Caco-2 (cell line): Measurements from ENCODE around the gene CALU. TPM values are rescaled to one million over a fixed set of nuclear protein-coding genes. Genes with fewer than 3 reads are reported as not detected.

Source experiments
- BruUV-seq: library from RNA; stranded (reverse); fragments of 400-500 nt; replicated peaks from 2 replicates; lab custom pipeline; 2021; lab: Mats Ljungman, UMichigan
- CTCF ChIA-PET: fragments of 300-600 bp; sonication (Branson Sonifier 250); formaldehyde crosslinking; loops from one replicate; lab custom pipeline; 2022; ENCODE audit warnings: antibody characterized with exemption; lab: Charles Lee
- POLR2A ChIA-PET: fragments of 300-600 bp; sonication (Branson Sonifier 250); formaldehyde crosslinking; loops from one replicate; lab custom pipeline; 2022; ENCODE audit warnings: antibody characterized with exemption; lab: Charles Lee
- DNase-seq, 2 experiments: peaks; one replicate each; pipeline versions ENCODE4 v3.0.0 to v3.0.0-alpha.2; 2020 to 2022
- H3K27me3 ChIP-seq: replicated peaks from 2 replicates; pipeline ENCODE4 v1.6.0; 2011; ENCODE audit warnings: low read length; ENCODE audit not compliant: control insufficient read depth, insufficient read depth
- H3K36me3 ChIP-seq: 2 replicates; pipeline ENCODE4 v1.5.1; 2011; ENCODE audit warnings: low read length; ENCODE audit not compliant: control insufficient read depth, insufficient read depth
- H3K4me1 ChIP-seq: fragments of 250-450 bp; sonication (Bioruptor Pico); 2 replicates; pipeline ENCODE4 v1.5.1; 2020; ENCODE audit warnings: mild to moderate bottlenecking
- H3K4me3 ChIP-seq: 2 replicates; pipeline ENCODE4 v1.5.1; 2011; ENCODE audit warnings: low read depth, mild to moderate bottlenecking, control low read depth, low read length
- H3K9me3 ChIP-seq: fragments of 250-450 bp; sonication (Bioruptor Pico); 2 replicates; pipeline ENCODE4 v1.5.1; 2020; ENCODE audit warnings: mild to moderate bottlenecking, moderate library complexity
- H3K27ac Mint-ChIP-seq: one replicate; pipeline ENCODE4 v1.8.0; 2022; ENCODE audit warnings: mixed read lengths; ENCODE audit not compliant: unreplicated experiment
- H3K27me3 Mint-ChIP-seq: one replicate; pipeline ENCODE4 v1.8.0; 2022; ENCODE audit warnings: mixed read lengths; ENCODE audit not compliant: insufficient read depth, unreplicated experiment
- H3K36me3 Mint-ChIP-seq: one replicate; pipeline ENCODE4 v1.8.0; 2022; ENCODE audit warnings: mild to moderate bottlenecking, mixed read lengths; ENCODE audit not compliant: insufficient read depth, unreplicated experiment
- H3K4me1 Mint-ChIP-seq: one replicate; pipeline ENCODE4 v1.8.0; 2022; ENCODE audit warnings: low read depth, mixed read lengths; ENCODE audit not compliant: unreplicated experiment
- H3K4me3 Mint-ChIP-seq: one replicate; pipeline ENCODE4 v1.8.0; 2022; ENCODE audit warnings: mild to moderate bottlenecking, moderate library complexity, mixed read lengths; ENCODE audit not compliant: unreplicated experiment
- H3K9me3 Mint-ChIP-seq: one replicate; pipeline ENCODE4 v1.8.0; 2022; ENCODE audit warnings: mixed read lengths; ENCODE audit not compliant: unreplicated experiment
- intact Hi-C: fragments of 100-400 bp; cut with micrococcal nuclease; formaldehyde crosslinking; loops from one replicate; pipeline ENCODE4 v1.10.0; 2022; ENCODE audit not compliant: unreplicated experiment
- total RNA-seq: library from RNA; stranded (reverse); gene quantifications from 2 replicates; pipeline ENCODE4 v1.2.3, GENCODE V29; 2022
- TF ChIP-seq, protein P1 (sequence below), 2 experiments: fragments of 200-600 bp in 1 of 2; IDR thresholded peaks; 1 replicate in 1 of 2; 2 replicates in 1 of 2; pipeline versions ENCODE4 v1.5.1 to v1.8.0; 2011 to 2022; ENCODE audit warnings: antibody characterized with exemption in 1 of 2, control low read depth in 1 of 2, inconsistent platforms in 1 of 2, low read depth in 1 of 2, low read length in 1 of 2, mild to moderate bottlenecking in 1 of 2, moderate library complexity in 1 of 2; ENCODE audit not compliant: insufficient read depth in 1 of 2, severe bottlenecking in 1 of 2, unreplicated experiment in 1 of 2

CALU gene
- total RNA-seq, 1 experiment from 2014 or later, result 184 TPM

DNA sequence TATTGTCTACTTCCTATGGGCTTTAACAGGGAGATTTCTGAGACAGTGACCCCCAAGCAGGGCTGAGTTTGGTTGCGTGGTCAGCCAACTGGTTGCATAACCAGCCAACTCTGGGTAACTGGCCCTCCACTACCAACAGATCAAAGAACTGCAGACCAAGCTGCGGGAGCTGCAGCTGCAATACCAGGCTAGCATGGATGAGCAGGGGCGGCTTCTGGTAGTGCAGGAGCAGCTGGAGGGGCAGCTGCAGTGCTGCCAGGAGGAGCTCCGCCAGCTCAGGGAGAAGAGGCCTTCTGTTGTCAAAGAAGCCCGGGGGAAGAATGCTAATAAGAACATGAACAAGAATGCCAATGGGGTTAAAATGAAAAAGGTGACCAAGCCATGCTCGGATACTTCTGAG is 75.3 kb downstream of the CALU start:
- intact Hi-C loops, result no loop called here
- no peak overlapping the region for H3K4me3 Mint-ChIP-seq
- H3K27me3 ChIP-seq, result no peaks in the 10 kb centered on the region; the same call in 1 of the 2 replicates
- H3K36me3 Mint-ChIP-seq, result no peaks in the 10 kb centered on the region
- H3K27me3 Mint-ChIP-seq, result peaks cover 19% of the 10 kb centered on the region
- BruUV-seq, result no TSS peak
- ChIA-PET CTCF (interaction anchor here (0.5 kb wide), 1 partner anchor 54 kb away, joined by 3 read pairs; no protein-coding TSS in a partner anchor), POLR2A (no interaction called here)
- H3K9me3 ChIP-seq, result no peaks in the 10 kb centered on the region
- TF ChIP-seq, protein P1, sequence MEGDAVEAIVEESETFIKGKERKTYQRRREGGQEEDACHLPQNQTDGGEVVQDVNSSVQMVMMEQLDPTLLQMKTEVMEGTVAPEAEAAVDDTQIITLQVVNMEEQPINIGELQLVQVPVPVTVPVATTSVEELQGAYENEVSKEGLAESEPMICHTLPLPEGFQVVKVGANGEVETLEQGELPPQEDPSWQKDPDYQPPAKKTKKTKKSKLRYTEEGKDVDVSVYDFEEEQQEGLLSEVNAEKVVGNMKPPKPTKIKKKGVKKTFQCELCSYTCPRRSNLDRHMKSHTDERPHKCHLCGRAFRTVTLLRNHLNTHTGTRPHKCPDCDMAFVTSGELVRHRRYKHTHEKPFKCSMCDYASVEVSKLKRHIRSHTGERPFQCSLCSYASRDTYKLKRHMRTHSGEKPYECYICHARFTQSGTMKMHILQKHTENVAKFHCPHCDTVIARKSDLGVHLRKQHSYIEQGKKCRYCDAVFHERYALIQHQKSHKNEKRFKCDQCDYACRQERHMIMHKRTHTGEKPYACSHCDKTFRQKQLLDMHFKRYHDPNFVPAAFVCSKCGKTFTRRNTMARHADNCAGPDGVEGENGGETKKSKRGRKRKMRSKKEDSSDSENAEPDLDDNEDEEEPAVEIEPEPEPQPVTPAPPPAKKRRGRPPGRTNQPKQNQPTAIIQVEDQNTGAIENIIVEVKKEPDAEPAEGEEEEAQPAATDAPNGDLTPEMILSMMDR (IDR thresholded peaks at IDR 0.05; ENCODE audit: insufficient read depth in 1 of 2, low read depth in 1 of 2, low read length in 1 of 2, severe bottlenecking in 1 of 2, unreplicated experiment in 1 of 2), result no peak
- H3K27ac Mint-ChIP-seq, result no peak overlapping the region
- H3K4me1 Mint-ChIP-seq, result peaks cover 6% of the 10 kb centered on the region
- no peaks in the 10 kb centered on the region for H3K9me3 Mint-ChIP-seq
- H3K4me1 ChIP-seq, result no peaks in the 10 kb centered on the region
- H3K36me3 ChIP-seq, result no peaks in the 10 kb centered on the region
- no peak for DNase-seq
- no peak overlapping the region for H3K4me3 ChIP-seq

DNA sequence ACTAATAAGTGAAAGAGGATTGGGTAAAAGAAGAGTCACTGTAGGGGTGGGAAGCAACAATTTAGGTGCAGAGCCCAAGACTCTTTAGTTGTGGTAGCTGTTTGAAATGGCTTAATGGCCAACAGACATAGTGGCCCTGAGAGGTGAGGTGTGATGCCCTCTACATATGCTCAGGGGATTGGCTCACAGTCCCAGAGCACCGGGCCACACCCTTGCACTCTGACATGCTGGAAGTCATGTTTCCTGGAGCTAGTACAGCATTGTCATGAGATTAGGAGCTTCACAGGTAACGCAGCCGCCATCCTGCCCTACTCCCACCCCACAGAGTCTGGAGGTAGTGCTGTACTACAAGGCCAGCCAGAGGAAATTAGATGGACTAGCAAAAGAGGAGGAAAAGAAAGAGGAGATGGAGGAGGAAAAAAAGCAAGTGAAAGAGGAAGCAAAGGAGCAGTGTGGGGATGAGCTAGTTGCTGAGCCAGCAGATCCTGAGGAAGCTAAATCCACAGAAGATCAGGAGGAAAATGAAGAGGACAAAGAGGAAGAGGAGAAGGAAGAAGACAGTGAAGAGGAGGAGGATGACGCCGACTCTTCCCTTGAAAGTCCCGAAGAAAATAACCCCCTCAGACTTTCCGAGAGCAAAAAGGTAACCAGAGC is 76.3 kb downstream of the CALU start:
- DNase-seq, result no peak
- POLR2A ChIA-PET, result no interaction called here
- CTCF ChIA-PET, result no interaction called here
- Mint-ChIP-seq H3K36me3 (no peaks in the 10 kb centered on the region), H3K27me3 (peaks cover 25% of the 10 kb centered on the region), H3K4me1 (peaks cover 6% of the 10 kb centered on the region), H3K9me3 (no peaks in the 10 kb centered on the region), H3K4me3 (no peak overlapping the region), H3K27ac (no peak overlapping the region)
- Histone ChIP-seq H3K4me3 (no peak overlapping the region), H3K9me3 (no peaks in the 10 kb centered on the region), H3K27me3 (no peaks in the 10 kb centered on the region; the same call in 1 of the 2 replicates), H3K36me3 (no peaks in the 10 kb centered on the region), H3K4me1 (no peaks in the 10 kb centered on the region)
- TF ChIP-seq, protein P1 (IDR thresholded peaks at IDR 0.05; ENCODE audit: insufficient read depth in 1 of 2, low read depth in 1 of 2, low read length in 1 of 2, severe bottlenecking in 1 of 2, unreplicated experiment in 1 of 2), result no peak
- no TSS peak for BruUV-seq
- intact Hi-C loops, result no loop called here

DNA sequence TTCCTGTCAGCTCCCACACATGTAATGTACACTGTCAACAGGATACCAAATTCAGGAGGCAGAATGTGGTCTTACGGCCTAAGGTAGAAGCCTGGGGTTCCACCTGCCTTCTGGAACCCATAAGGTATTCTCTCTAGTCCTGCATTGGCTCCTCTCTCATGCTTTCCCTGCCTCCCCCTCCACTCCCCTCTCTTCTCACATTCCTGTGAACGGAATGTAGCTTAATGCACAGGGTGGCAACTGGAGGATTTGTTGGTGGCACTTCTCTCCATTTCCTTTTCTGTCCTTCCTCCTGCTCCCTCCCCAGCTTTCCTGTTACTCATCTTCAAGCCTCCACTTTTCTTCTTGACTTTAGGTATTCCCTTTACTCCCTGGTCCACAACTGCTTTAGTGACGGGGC is 79.5 kb downstream of the CALU start:
- no peaks in the 10 kb centered on the region for H3K36me3 ChIP-seq
- H3K4me3 Mint-ChIP-seq, result no peak overlapping the region
- DNase-seq, result no peak
- H3K9me3 Mint-ChIP-seq, result no peaks in the 10 kb centered on the region
- CTCF ChIA-PET, result interaction anchor here (1.3 kb wide), 1 partner anchor 9 kb away, joined by 4 read pairs; no protein-coding TSS in a partner anchor
- TF ChIP-seq, protein P1 (IDR thresholded peaks at IDR 0.05; ENCODE audit: insufficient read depth in 1 of 2, low read depth in 1 of 2, low read length in 1 of 2, severe bottlenecking in 1 of 2, unreplicated experiment in 1 of 2), result no peak
- H3K27ac Mint-ChIP-seq, result no peak overlapping the region
- H3K27me3 Mint-ChIP-seq, result peaks cover 26% of the 10 kb centered on the region
- H3K4me3 ChIP-seq, result no peak overlapping the region
- POLR2A ChIA-PET, result no interaction called here
- intact Hi-C loops, result no loop called here
- H3K36me3 Mint-ChIP-seq, result no peaks in the 10 kb centered on the region
- H3K27me3 ChIP-seq, result no peaks in the 10 kb centered on the region; the same call in 1 of the 2 replicates
- peaks cover 6% of the 10 kb centered on the region for H3K4me1 Mint-ChIP-seq
- BruUV-seq, result no TSS peak
- no peaks in the 10 kb centered on the region for H3K4me1 ChIP-seq
- no peaks in the 10 kb centered on the region for H3K9me3 ChIP-seq

Other genes with a start within 250 kb of the CALU start
- 0.48 and 0.79 TPM in 2 replicates for gene GARIN1A, start 67.1 kb upstream of the CALU start, total RNA-seq
- not detected in 2 replicates for gene OPN1SW, start 36.4 kb downstream of the CALU start, total RNA-seq
- gene CCDC136, start 52.6 kb downstream of the CALU start, total RNA-seq, result 7.3 and 10.2 TPM in 2 replicates
- gene FLNC, start 91.0 kb downstream of the CALU start, total RNA-seq, result 108 and 128 TPM in 2 replicates
- gene ATP6V1F, start 123.5 kb downstream of the CALU start, total RNA-seq, result 162 and 168 TPM in 2 replicates
- 0.23 and 0.50 TPM in 2 replicates for gene KCP, start 171.3 kb downstream of the CALU start, total RNA-seq
- gene IRF5, start 198.6 kb downstream of the CALU start, total RNA-seq, result 1.2 and 1.8 TPM in 2 replicates